Neuronal stem cell (in vitro differentiated cells): ENCODE results near the gene VDAC1.

Source experiments
- DNase-seq: peaks from one replicate; pipeline ENCODE4 v3.0.0-alpha.2; 2013; ENCODE audit warnings: low spot score
- H2AFZ ChIP-seq: one replicate; pipeline ENCODE4 v1.6.1; 2013; ENCODE audit warnings: mild to moderate bottlenecking, low read length, inconsistent platforms
- H2AK5ac ChIP-seq: 2 replicates; pipeline ENCODE4 v1.6.1; 2013; ENCODE audit warnings: low read depth, mild to moderate bottlenecking, inconsistent platforms, low read length, moderate library complexity, mixed read lengths
- H2BK120ac ChIP-seq: 2 replicates; pipeline ENCODE4 v1.6.1; 2013; ENCODE audit warnings: low read depth, mild to moderate bottlenecking, inconsistent platforms, low read length, moderate library complexity, mixed read lengths
- H2BK12ac ChIP-seq: one replicate; pipeline ENCODE4 v1.6.1; 2013; ENCODE audit warnings: low read length, inconsistent platforms
- H2BK15ac ChIP-seq: 2 replicates; pipeline ENCODE4 v1.6.1; 2013; ENCODE audit warnings: mild to moderate bottlenecking, low read length, inconsistent platforms, mixed read lengths
- H2BK5ac ChIP-seq: one replicate; pipeline ENCODE4 v1.6.1; 2013; ENCODE audit warnings: inconsistent platforms, mild to moderate bottlenecking, low read length, moderate library complexity
- H3K14ac ChIP-seq: one replicate; pipeline ENCODE4 v1.6.1; 2013; ENCODE audit warnings: low read length, inconsistent platforms
- H3K18ac ChIP-seq: 2 replicates; pipeline ENCODE4 v1.6.1; 2013; ENCODE audit warnings: low read length, inconsistent platforms
- H3K23ac ChIP-seq: 2 replicates; pipeline ENCODE4 v1.6.1; 2013; ENCODE audit warnings: low read depth, mild to moderate bottlenecking, mixed read lengths, low read length, inconsistent platforms; ENCODE audit not compliant: poor library complexity
- H3K27ac ChIP-seq: replicated peaks from 3 replicates; pipeline ENCODE4 v1.5.1; 2013; ENCODE audit warnings: low read length, inconsistent platforms
- H3K27me3 ChIP-seq, 3 experiments: 2 replicates each; pipeline ENCODE4 v1.6.1; 2013; ENCODE audit warnings: low read length in 3 of 3, mild to moderate bottlenecking in 2 of 3, inconsistent platforms in 1 of 3, low read depth in 1 of 3, mixed read lengths in 1 of 3, moderate library complexity in 1 of 3; ENCODE audit not compliant: control insufficient read depth in 3 of 3, insufficient read depth in 3 of 3
- H3K36me3 ChIP-seq, 2 donors: replicated peaks in 1 of 2; 2 replicates each; pipeline ENCODE4 v1.6.1; 2013; ENCODE audit warnings: low read length in 2 of 2; ENCODE audit not compliant: control insufficient read depth in 2 of 2, insufficient read depth in 2 of 2
- H3K4ac ChIP-seq: 2 replicates; pipeline ENCODE4 v1.6.1; 2013; ENCODE audit warnings: inconsistent platforms, mild to moderate bottlenecking, low read length, moderate library complexity
- H3K4me1 ChIP-seq, 2 donors: 1 replicate in 1 of 2; 2 replicates in 1 of 2; pipeline ENCODE4 v1.6.1; 2013; ENCODE audit warnings: low read length in 2 of 2, low read depth in 1 of 2; ENCODE audit not compliant: control insufficient read depth in 2 of 2, insufficient read depth in 1 of 2
- H3K4me2 ChIP-seq: one replicate; pipeline ENCODE4 v1.6.1; 2013; ENCODE audit warnings: mild to moderate bottlenecking, low read length, inconsistent platforms; ENCODE audit not compliant: insufficient read depth, poor library complexity, severe bottlenecking
- H3K4me3 ChIP-seq, 2 donors: 2 replicates each; pipeline ENCODE4 v1.5.1; 2013; ENCODE audit warnings: low read length in 2 of 2, mild to moderate bottlenecking in 2 of 2, inconsistent platforms in 1 of 2, moderate library complexity in 1 of 2
- H3K79me1 ChIP-seq: one replicate; pipeline ENCODE4 v1.6.1; 2013; ENCODE audit warnings: low read depth, mild to moderate bottlenecking, inconsistent platforms, low read length, moderate library complexity
- H3K9ac ChIP-seq: one replicate; pipeline ENCODE4 v1.6.1; 2013; ENCODE audit warnings: mild to moderate bottlenecking, low read depth, low read length, inconsistent platforms; ENCODE audit not compliant: poor library complexity
- H3K9me3 ChIP-seq, 2 donors: replicated peaks in 1 of 2; 2 replicates each; pipeline versions ENCODE3 to v1.6.1; 2013; ENCODE audit warnings: low read length in 2 of 2, mild to moderate bottlenecking in 2 of 2, inconsistent platforms in 1 of 2, low read depth in 1 of 2, mixed read lengths in 1 of 2, moderate library complexity in 1 of 2; ENCODE audit not compliant: control insufficient read depth in 2 of 2, insufficient read depth in 1 of 2
- H4K8ac ChIP-seq: one replicate; pipeline ENCODE4 v1.6.1; 2013; ENCODE audit warnings: low read depth, mild to moderate bottlenecking, inconsistent platforms, low read length, moderate library complexity
- H4K91ac ChIP-seq: one replicate; pipeline ENCODE4 v1.6.1; 2013; ENCODE audit warnings: low read length, low read depth, mild to moderate bottlenecking, inconsistent platforms; ENCODE audit not compliant: poor library complexity
- WGBS, 2 donors: extraction: QIAGEN DNeasy Blood & Tissue Kit; methylation state at CpG; one replicate each; pipeline ENCODE4 v1.1.7; 2013; ENCODE audit warnings: missing lambda C conversion rate in 2 of 2, mixed read lengths in 1 of 2; ENCODE audit not compliant: insufficient read length in 2 of 2, insufficient replicate concordance in 1 of 2; ENCODE audit errors: extremely low coverage in 2 of 2; 5-methylcytosine and 5-hydroxymethylcytosine counted together

Gene VDAC1

DNA sequence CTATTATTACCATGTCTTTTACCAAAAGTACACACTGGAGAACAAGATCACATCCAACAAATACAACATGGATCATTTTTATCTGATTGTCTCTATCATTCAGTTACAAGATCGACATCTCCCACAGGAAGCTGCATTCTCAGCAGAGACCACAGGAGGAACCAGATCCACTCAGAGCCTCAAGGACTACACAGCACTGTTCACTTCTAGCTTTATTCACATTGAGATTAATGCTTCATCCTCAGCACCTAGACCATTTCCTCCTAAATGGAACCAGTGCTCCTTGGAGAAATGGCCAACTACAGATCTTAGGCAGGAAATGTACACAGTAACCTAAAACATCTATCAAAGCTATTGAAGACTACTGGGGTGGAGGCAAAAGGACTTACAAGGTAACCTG lies 23.1 kb downstream of the VDAC1 start:
- no peaks in the 10 kb centered on the region for H3K27me3 ChIP-seq
- H3K27ac ChIP-seq: no peak overlapping the region
- no peaks in the 10 kb centered on the region for H3K4me1 ChIP-seq
- no peak overlapping the region for H2BK15ac ChIP-seq
- H3K36me3 ChIP-seq: peaks cover 29 to 92% of the 10 kb centered on the region in 2 donors
- H2BK5ac ChIP-seq: no peak overlapping the region
- no peak for DNase-seq
- H3K18ac ChIP-seq: no peak overlapping the region
- no peaks in the 10 kb centered on the region for H3K9me3 ChIP-seq
- no peak overlapping the region for H3K4ac ChIP-seq
- no peak overlapping the region for H3K4me3 ChIP-seq
- no peak overlapping the region for H3K23ac ChIP-seq
- no peak overlapping the region for H3K14ac ChIP-seq
- no peak overlapping the region for H4K8ac ChIP-seq
- no peak overlapping the region for H2BK120ac ChIP-seq
- no peak overlapping the region for H4K91ac ChIP-seq
- H3K79me1 ChIP-seq: peaks cover 3% of the 10 kb centered on the region
- H2BK12ac ChIP-seq: no peak overlapping the region
- H2AK5ac ChIP-seq: no peak overlapping the region
- WGBS, 2 donors: no CpG with 5 or more reads among the region's 1 CpG
- no peak overlapping the region for H3K4me2 ChIP-seq
- no peak overlapping the region for H3K9ac ChIP-seq
- no peak overlapping the region for H2AFZ ChIP-seq

DNA sequence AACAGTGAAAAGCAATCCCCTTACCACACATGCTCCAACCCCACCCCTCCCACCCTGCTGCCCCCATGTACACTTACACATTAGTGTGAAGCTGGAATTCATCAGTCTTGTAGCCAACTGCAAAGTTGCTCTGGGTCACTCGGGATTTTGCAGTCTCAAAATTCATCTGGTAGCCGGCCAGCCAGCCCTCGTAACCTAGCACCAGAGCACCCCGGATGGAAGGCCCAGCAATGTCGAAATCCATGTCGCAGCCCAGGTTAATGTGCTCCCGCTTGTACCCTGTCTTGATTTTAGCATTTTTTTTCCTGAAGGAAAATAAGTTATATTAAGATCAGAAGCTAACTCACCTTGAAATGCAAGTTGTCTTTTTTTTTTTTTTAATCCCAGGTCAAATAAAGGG lies 24.1 kb downstream of the VDAC1 start:
- H3K27me3 ChIP-seq: no peaks in the 10 kb centered on the region
- H4K8ac ChIP-seq: no peak overlapping the region
- H2AFZ ChIP-seq: no peak overlapping the region
- H3K18ac ChIP-seq: no peak overlapping the region
- whole genome bisulfite sequencing, 2 donors: no CpG with 5 or more reads among the region's 7 CpGs
- H3K4ac ChIP-seq: no peak overlapping the region
- no peak overlapping the region for H3K4me3 ChIP-seq
- H3K14ac ChIP-seq: no peak overlapping the region
- DNase-seq: no peak
- no peak overlapping the region for H2BK12ac ChIP-seq
- peaks cover 26 to 92% of the 10 kb centered on the region in 2 donors for H3K36me3 ChIP-seq
- no peak overlapping the region for H3K27ac ChIP-seq
- H2AK5ac ChIP-seq: no peak overlapping the region
- H3K4me2 ChIP-seq: no peak overlapping the region
- no peak overlapping the region for H2BK120ac ChIP-seq
- H3K9ac ChIP-seq: no peak overlapping the region
- H2BK15ac ChIP-seq: no peak overlapping the region
- H3K9me3 ChIP-seq: no peaks in the 10 kb centered on the region
- peaks cover 3% of the 10 kb centered on the region for H3K79me1 ChIP-seq
- no peak overlapping the region for H4K91ac ChIP-seq
- H3K4me1 ChIP-seq: no peaks in the 10 kb centered on the region
- no peak overlapping the region for H2BK5ac ChIP-seq
- H3K23ac ChIP-seq: no peak overlapping the region

DNA sequence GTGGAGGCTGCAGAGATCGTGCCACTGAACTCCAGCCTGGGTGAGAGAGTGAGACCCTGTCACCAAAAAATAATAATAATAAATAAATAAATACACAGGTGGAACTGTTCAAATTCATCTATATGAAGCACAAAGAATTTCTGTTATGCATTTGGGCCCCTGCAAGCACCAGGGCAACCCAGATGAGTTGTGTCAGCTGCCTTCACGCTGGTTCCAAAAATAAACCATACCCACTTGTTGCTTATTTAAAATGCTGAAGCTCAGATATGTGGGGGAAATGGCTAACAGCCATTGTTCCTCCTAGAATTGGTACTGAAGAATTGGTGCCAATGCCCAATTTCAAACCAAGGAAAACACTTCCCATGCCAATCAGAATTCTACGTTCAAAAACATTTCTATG lies 25.8 kb downstream of the VDAC1 start:
- H3K4me1 ChIP-seq: no peaks in the 10 kb centered on the region
- no peak overlapping the region for H3K27ac ChIP-seq
- H2AFZ ChIP-seq: no peak overlapping the region
- no peaks in the 10 kb centered on the region for H3K27me3 ChIP-seq
- H3K9me3 ChIP-seq: no peaks in the 10 kb centered on the region
- DNase-seq: no peak
- no peak overlapping the region for H3K18ac ChIP-seq
- no peak overlapping the region for H3K4me3 ChIP-seq
- no CpG with 5 or more reads among the region's 3 CpGs for WGBS, 2 donors
- no peak overlapping the region for H3K9ac ChIP-seq
- peaks cover 2% of the 10 kb centered on the region for H3K79me1 ChIP-seq
- no peak overlapping the region for H4K91ac ChIP-seq
- H4K8ac ChIP-seq: no peak overlapping the region
- H3K23ac ChIP-seq: no peak overlapping the region
- H3K36me3 ChIP-seq: peaks cover 36 to 92% of the 10 kb centered on the region in 2 donors
- H2BK5ac ChIP-seq: no peak overlapping the region
- H3K4ac ChIP-seq: no peak overlapping the region
- no peak overlapping the region for H2BK120ac ChIP-seq
- no peak overlapping the region for H3K14ac ChIP-seq
- no peak overlapping the region for H3K4me2 ChIP-seq
- H2AK5ac ChIP-seq: no peak overlapping the region
- no peak overlapping the region for H2BK12ac ChIP-seq
- H2BK15ac ChIP-seq: no peak overlapping the region

DNA sequence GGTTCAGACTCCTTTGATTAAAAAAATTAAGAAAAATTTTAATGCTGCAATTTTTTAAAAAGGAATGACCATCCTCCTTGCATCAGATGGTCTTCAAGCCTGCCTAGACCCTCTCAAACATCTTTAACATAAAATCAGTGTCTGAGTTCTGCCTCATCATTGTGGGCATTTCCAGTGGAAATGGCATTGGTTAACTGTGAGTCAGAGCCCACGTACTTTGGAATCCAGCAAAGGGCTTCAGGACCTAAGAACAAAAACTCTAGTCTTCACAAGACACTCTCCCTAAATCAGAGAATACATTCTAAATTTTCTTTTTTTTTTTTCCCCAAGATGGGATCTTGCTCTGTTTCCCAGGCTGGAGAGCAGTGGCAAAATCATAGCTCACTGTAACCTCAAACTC lies 26.9 kb downstream of the VDAC1 start:
- no peaks in the 10 kb centered on the region for H3K4me1 ChIP-seq
- H2BK120ac ChIP-seq: no peak overlapping the region
- no peak overlapping the region for H3K4ac ChIP-seq
- no peak overlapping the region for H2AFZ ChIP-seq
- no peak overlapping the region for H3K4me3 ChIP-seq
- H2AK5ac ChIP-seq: no peak overlapping the region
- peaks cover 2% of the 10 kb centered on the region for H3K79me1 ChIP-seq
- no peak overlapping the region for H4K8ac ChIP-seq
- no peak overlapping the region for H3K14ac ChIP-seq
- no peak overlapping the region for H4K91ac ChIP-seq
- no peak overlapping the region for H3K27ac ChIP-seq
- H3K23ac ChIP-seq: no peak overlapping the region
- H3K27me3 ChIP-seq: no peaks in the 10 kb centered on the region
- H3K4me2 ChIP-seq: no peak overlapping the region
- WGBS, 2 donors: no CpG with 5 or more reads among the region's 1 CpG
- no peak overlapping the region for H3K18ac ChIP-seq
- H3K9me3 ChIP-seq: no peaks in the 10 kb centered on the region
- H3K36me3 ChIP-seq: peaks cover 35 to 92% of the 10 kb centered on the region in 2 donors
- no peak overlapping the region for H3K9ac ChIP-seq
- H2BK12ac ChIP-seq: no peak overlapping the region
- DNase-seq: no peak
- no peak overlapping the region for H2BK15ac ChIP-seq
- H2BK5ac ChIP-seq: no peak overlapping the region
